GM18505 (cell line): Measurements from ENCODE around the gene TNS4.

Experiments used
- ATAC-seq: cut with Tn5 transposase; IDR thresholded peaks from one replicate; pipeline ENCODE4 v1.9.1; 2021; ENCODE audit not compliant: unreplicated experiment
- POLR2A ChIP-seq: IDR thresholded peaks from 4 replicates; pipeline ENCODE4 v1.6.1; 2011; ENCODE audit warnings: borderline replicate concordance; ENCODE audit not compliant: insufficient read depth, insufficient read length; ENCODE audit errors: extremely low read depth

TNS4 gene

GRCh38 chr17:40437095-40437732 is 64.2 kb downstream of the TNS4 start:
- ATAC-seq: no peak
- no peak for TF ChIP-seq POLR2A

GRCh38 chr17:40436636-40437035 is 64.8 kb downstream of the TNS4 start:
- no peak for TF ChIP-seq POLR2A

GRCh38 chr17:40433551-40434415 is 67.6 kb downstream of the TNS4 start:
- TF ChIP-seq POLR2A: no peak
- no peak for ATAC-seq

More at GRCh38 chr17:40436636-40437035, 64.8 kb downstream of the TNS4 start:
- ATAC-seq: no peak

- no peak for ATAC-seq
- TF ChIP-seq POLR2A: no peak
Observed at GRCh38 chr17:40432864-40433528, 68.4 kb downstream of the TNS4 start.

- no peak for ATAC-seq
- no peak for TF ChIP-seq POLR2A
Observed at GRCh38 chr17:40431231-40431602, 70.2 kb downstream of the TNS4 start.

GRCh38 chr17:40430272-40431230 is 70.9 kb downstream of the TNS4 start:
- TF ChIP-seq POLR2A: no peak

GRCh38 chr17:40427002-40427491 is 74.4 kb downstream of the TNS4 start:
- TF ChIP-seq POLR2A: no peak
- ATAC-seq: no peak

More at GRCh38 chr17:40430272-40431230, 70.9 kb downstream of the TNS4 start:
- ATAC-seq: no peak
